Neural progenitor cell (in vitro differentiated cells): Measurements from ENCODE around the gene CEACAM16.

Experiments
- EZH2 ChIP-seq: fragments of 200-600 bp; sonication (generic); IDR thresholded peaks from 2 replicates; pipeline ENCODE4 v1.6.1; 2017; ENCODE audit warnings: antibody characterized with exemption, mild to moderate bottlenecking, moderate library complexity
- EZH2phosphoT487 ChIP-seq: fragments of 200-600 bp; sonication (generic); IDR thresholded peaks from 2 replicates; pipeline ENCODE4 v1.6.1; 2017; ENCODE audit warnings: antibody characterized with exemption
- TF ChIP-seq, protein P1 (sequence below): fragments of 200-600 bp; sonication (generic); IDR thresholded peaks from 2 replicates; pipeline ENCODE4 v1.5.1; 2017; ENCODE audit warnings: antibody characterized with exemption, mild to moderate bottlenecking

DNA sequence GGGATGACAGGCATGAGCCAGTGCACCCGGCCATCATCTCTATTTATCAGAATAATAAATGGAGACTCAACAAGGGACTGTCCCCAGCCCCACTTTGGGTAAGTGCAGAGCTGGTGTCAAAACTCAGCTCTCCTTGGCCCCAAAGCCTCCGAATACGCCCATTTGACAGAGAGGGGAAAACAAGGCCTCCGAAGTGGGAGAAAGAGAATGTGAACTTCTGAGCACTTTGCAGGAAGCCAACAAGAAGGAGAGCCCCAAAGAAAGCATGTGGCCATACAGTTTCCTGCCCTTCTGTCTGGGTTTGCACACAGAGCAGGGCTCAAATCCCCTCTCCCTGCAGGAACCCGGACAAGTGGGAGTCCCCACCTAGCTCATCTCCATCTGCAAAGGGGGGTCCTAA lies 1.6 kb downstream of the CEACAM16 start:
- TF ChIP-seq, protein P1, sequence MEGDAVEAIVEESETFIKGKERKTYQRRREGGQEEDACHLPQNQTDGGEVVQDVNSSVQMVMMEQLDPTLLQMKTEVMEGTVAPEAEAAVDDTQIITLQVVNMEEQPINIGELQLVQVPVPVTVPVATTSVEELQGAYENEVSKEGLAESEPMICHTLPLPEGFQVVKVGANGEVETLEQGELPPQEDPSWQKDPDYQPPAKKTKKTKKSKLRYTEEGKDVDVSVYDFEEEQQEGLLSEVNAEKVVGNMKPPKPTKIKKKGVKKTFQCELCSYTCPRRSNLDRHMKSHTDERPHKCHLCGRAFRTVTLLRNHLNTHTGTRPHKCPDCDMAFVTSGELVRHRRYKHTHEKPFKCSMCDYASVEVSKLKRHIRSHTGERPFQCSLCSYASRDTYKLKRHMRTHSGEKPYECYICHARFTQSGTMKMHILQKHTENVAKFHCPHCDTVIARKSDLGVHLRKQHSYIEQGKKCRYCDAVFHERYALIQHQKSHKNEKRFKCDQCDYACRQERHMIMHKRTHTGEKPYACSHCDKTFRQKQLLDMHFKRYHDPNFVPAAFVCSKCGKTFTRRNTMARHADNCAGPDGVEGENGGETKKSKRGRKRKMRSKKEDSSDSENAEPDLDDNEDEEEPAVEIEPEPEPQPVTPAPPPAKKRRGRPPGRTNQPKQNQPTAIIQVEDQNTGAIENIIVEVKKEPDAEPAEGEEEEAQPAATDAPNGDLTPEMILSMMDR, result no peak
- TF ChIP-seq EZH2, result no peak
- no peak for TF ChIP-seq EZH2phosphoT487
